ENCODE measurements around the gene ENO2. TPM values are rescaled to one million over a fixed set of nuclear protein-coding genes. Genes with fewer than 3 reads are reported as not detected.

The ENO2 gene
- total RNA-seq, 2 donors from 2014 or later: 234 to 858 TPM

DNA sequence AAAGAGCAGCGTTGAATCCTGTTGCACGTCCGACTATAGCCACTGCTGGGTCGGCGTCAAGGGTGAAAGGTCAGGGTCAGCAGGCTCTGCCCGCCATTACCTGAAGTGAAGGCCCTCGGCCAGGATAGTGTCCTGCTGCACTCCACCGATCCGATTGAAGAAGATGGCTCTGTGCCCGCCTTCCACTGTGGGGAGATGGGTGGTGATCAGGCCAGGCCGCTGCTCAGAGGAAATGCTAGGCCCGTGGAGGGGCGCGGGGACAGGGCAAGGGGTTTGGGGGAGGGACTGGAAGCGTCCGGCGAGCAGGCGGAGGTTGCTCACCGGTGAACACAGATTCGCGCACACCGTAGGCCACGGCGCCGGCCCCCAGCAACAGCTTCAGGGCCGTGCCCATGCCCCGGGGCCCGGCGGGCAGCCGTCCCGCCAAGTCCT, 55.7 kb downstream of the ENO2 start:
- H3K36me3 Mint-ChIP-seq (ENCODE audit: low read depth): peaks cover 98% of the 10 kb centered on the region
- peak; percentile 3 for ATAC-seq (replicated peaks)

More for the DNA sequence above, 55.7 kb downstream of the ENO2 start:
- Mint-ChIP-seq H3K27me3 (no peaks in the 10 kb centered on the region), H3K9me3 (no peaks in the 10 kb centered on the region), H3K27ac (peak overlapping the region; percentile 96), H3K4me1 (peaks cover 24% of the 10 kb centered on the region), H3K4me3 (peak overlapping the region; percentile 93)

Other genes with a start within 250 kb of the ENO2 start
- 10 to 100 TPM; 80.6 to 88.7 TPM for gene ZNF384, start 225.2 kb upstream of the ENO2 start, total RNA-seq
- 1 to 10 TPM in 1 of 2 donors, under 1 TPM in 1; 0.41 to 1.4 TPM for gene PIANP, start 213.8 kb upstream of the ENO2 start, total RNA-seq
- 10 to 100 TPM; 36.5 to 38.7 TPM for gene COPS7A, start 190.5 kb upstream of the ENO2 start, total RNA-seq
- 100 to 1,000 TPM; 132 to 279 TPM for gene MLF2, start 161.4 kb upstream of the ENO2 start, total RNA-seq
- gene PTMS, start 148.2 kb upstream of the ENO2 start, total RNA-seq: 100 to 1,000 TPM in 1 of 2 donors, 10 to 100 TPM in 1; 71.3 to 161 TPM
- 100 to 1,000 TPM in 1 of 2 donors, 10 to 100 TPM in 1; 45.6 to 206 TPM for gene LAG3, start 142.1 kb upstream of the ENO2 start, total RNA-seq
- 100 to 1,000 TPM; 224 to 261 TPM for gene CD4, start 125.1 kb upstream of the ENO2 start, total RNA-seq
- under 1 TPM; 0.15 to 0.37 TPM for gene GPR162, start 92.8 kb upstream of the ENO2 start, total RNA-seq
- 1 to 10 TPM in 1 of 2 donors, not detected in 1; 1.1 TPM for gene P3H3, start 86.2 kb upstream of the ENO2 start, total RNA-seq
- gene GNB3, start 73.7 kb upstream of the ENO2 start, total RNA-seq: under 1 TPM in 1 of 2 donors, not detected in 1; 0.66 TPM
- gene CDCA3, start 63.3 kb upstream of the ENO2 start, total RNA-seq: 100 to 1,000 TPM in 1 of 2 donors, 10 to 100 TPM in 1; 86.9 to 104 TPM
- 100 to 1,000 TPM in 1 of 2 donors, 10 to 100 TPM in 1; 83.4 to 149 TPM for gene USP5, start 62.4 kb upstream of the ENO2 start, total RNA-seq
- gene TPI1, start 47.0 kb upstream of the ENO2 start, total RNA-seq: 1,000 to 10,000 TPM; 1,893 to 2,116 TPM
- 1 to 10 TPM; 2.2 to 2.4 TPM for gene SPSB2, start 41.3 kb upstream of the ENO2 start, total RNA-seq
- 1 to 10 TPM; 4.4 to 7.6 TPM for gene LRRC23, start 9.8 kb upstream of the ENO2 start, total RNA-seq
- gene ATN1, start 13.4 kb downstream of the ENO2 start, total RNA-seq: 10 to 100 TPM; 34.0 to 62.3 TPM
- not detected for gene RNU7-1, start 29.2 kb downstream of the ENO2 start, total RNA-seq
- gene C12orf57, start 29.4 kb downstream of the ENO2 start, total RNA-seq: 100 to 1,000 TPM; 192 to 307 TPM
- 100 to 1,000 TPM; 134 to 223 TPM for gene PTPN6, start 36.8 kb downstream of the ENO2 start, total RNA-seq
- gene PHB2, start 56.1 kb downstream of the ENO2 start, total RNA-seq: 100 to 1,000 TPM; 285 to 436 TPM
- 10 to 100 TPM; 50.9 to 90.5 TPM for gene EMG1, start 56.3 kb downstream of the ENO2 start, total RNA-seq
- 10 to 100 TPM; 13.2 to 34.8 TPM for gene LPCAT3, start 103.9 kb downstream of the ENO2 start, total RNA-seq
- gene C1S, start 146.1 kb downstream of the ENO2 start, total RNA-seq: 10 to 100 TPM in 1 of 2 donors, 1 to 10 TPM in 1; 6.9 to 13.1 TPM
- gene C1R, start 177.9 kb downstream of the ENO2 start, total RNA-seq: 1 to 10 TPM; 3.2 to 3.3 TPM
- 10 to 100 TPM; 14.0 to 30.6 TPM for gene C1RL, start 194.6 kb downstream of the ENO2 start, total RNA-seq
- not detected for gene RBP5, start 214.3 kb downstream of the ENO2 start, total RNA-seq
- 10 to 100 TPM; 51.8 to 61.9 TPM for gene CLSTN3, start 215.8 kb downstream of the ENO2 start, total RNA-seq

Measured in activated T-helper 17 cell treated with anti-CD3 and anti-CD28 coated beads, Interleukin-2, amount 50 U/mL, for 72 hours (primary cell).